Suprapubic skin (tissue), 4 donors: ENCODE data around the gene CSNK2A2. TPM values are rescaled to one million over a fixed set of nuclear protein-coding genes. Genes with fewer than 3 reads are reported as not detected.

Experiments
- DNase-seq, 2 donors: peaks; one replicate each; pipeline ENCODE4 v3.0.0-alpha.2; 2019; ENCODE audit warnings: low spot score in 2 of 2
- H3K27ac ChIP-seq: fragments of 200-600 bp; sonication (generic); one replicate; pipeline ENCODE4 v1.5.1; 2019
- H3K27me3 ChIP-seq: fragments of 200-600 bp; sonication (generic); one replicate; pipeline ENCODE4 v1.5.1; 2019
- H3K36me3 ChIP-seq: fragments of 200-600 bp; sonication (generic); one replicate; pipeline ENCODE4 v1.5.1; 2019
- H3K4me1 ChIP-seq: fragments of 200-600 bp; sonication (generic); one replicate; pipeline ENCODE4 v1.5.1; 2019
- H3K4me3 ChIP-seq: fragments of 200-600 bp; sonication (generic); one replicate; pipeline ENCODE4 v1.5.1; 2019; ENCODE audit warnings: mild to moderate bottlenecking
- H3K9me3 ChIP-seq: fragments of 200-600 bp; sonication (generic); one replicate; pipeline ENCODE4 v1.5.1; 2019
- EP300 ChIP-seq: sonication (generic); formaldehyde crosslinking; IDR thresholded peaks from one replicate; pipeline ENCODE4 v1.6.1; 2017; ENCODE audit warnings: antibody characterized with exemption
- POLR2A ChIP-seq, 2 donors: fragments of 450-650 bp; IDR thresholded peaks; one replicate each; pipeline ENCODE4 v1.6.1; 2017; ENCODE audit warnings: antibody characterized with exemption in 2 of 2, mild to moderate bottlenecking in 2 of 2, moderate library complexity in 2 of 2
- POLR2AphosphoS5 ChIP-seq, 3 donors: sonication (generic); formaldehyde crosslinking; IDR thresholded peaks; one replicate each; pipeline ENCODE4 v1.6.1; 2017; ENCODE audit warnings: antibody characterized with exemption in 3 of 3
- WGBS: methylation state at CpG from one replicate; pipeline ENCODE4 v1.1.5; 2018; 5-methylcytosine and 5-hydroxymethylcytosine counted together
- total RNA-seq, 4 donors: library from RNA; depleted of rRNA; stranded (reverse); fragments of >200 nt; gene quantifications; one replicate each; pipeline ENCODE4 v1.1.0, GENCODE V29; 2016
- TF ChIP-seq, protein P1 (sequence below), 2 donors: fragments of 200-600 bp in 1 of 2; fragments of 450-650 bp in 1 of 2; sonication (generic) in 1 of 2; IDR thresholded peaks; one replicate each; pipeline ENCODE4 v1.5.1; 2016 to 2019; ENCODE audit warnings: antibody characterized with exemption in 2 of 2, mild to moderate bottlenecking in 1 of 2, moderate library complexity in 1 of 2

The CSNK2A2 gene
- total RNA-seq, 4 donors from 2014 or later = 53.3 to 112 (median 70.0) TPM

- Histone ChIP-seq H3K4me3 (peak overlapping the region; percentile 80), H3K4me1 (peaks cover 21% of the 10 kb centered on the region), H3K27me3 (no peaks in the 10 kb centered on the region), H3K27ac (peak overlapping the region; percentile 30), H3K36me3 (peaks cover 23% of the 10 kb centered on the region), H3K9me3 (no peaks in the 10 kb centered on the region)
- TF ChIP-seq EP300 (no peak), POLR2A (IDR thresholded peaks at IDR 0.05) (no peak), POLR2AphosphoS5 (IDR thresholded peaks at IDR 0.05) (no peak)
- TF ChIP-seq, protein P1, sequence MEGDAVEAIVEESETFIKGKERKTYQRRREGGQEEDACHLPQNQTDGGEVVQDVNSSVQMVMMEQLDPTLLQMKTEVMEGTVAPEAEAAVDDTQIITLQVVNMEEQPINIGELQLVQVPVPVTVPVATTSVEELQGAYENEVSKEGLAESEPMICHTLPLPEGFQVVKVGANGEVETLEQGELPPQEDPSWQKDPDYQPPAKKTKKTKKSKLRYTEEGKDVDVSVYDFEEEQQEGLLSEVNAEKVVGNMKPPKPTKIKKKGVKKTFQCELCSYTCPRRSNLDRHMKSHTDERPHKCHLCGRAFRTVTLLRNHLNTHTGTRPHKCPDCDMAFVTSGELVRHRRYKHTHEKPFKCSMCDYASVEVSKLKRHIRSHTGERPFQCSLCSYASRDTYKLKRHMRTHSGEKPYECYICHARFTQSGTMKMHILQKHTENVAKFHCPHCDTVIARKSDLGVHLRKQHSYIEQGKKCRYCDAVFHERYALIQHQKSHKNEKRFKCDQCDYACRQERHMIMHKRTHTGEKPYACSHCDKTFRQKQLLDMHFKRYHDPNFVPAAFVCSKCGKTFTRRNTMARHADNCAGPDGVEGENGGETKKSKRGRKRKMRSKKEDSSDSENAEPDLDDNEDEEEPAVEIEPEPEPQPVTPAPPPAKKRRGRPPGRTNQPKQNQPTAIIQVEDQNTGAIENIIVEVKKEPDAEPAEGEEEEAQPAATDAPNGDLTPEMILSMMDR (IDR thresholded peaks at IDR 0.05) = no peak
- DNase-seq = no peak
- WGBS = under 1% methylated on average over 17 of the region's 97 CpGs
Measured at GRCh38 chr16:58197314-58198012, 443 bp downstream of the CSNK2A2 start.

GRCh38 chr16:58196898-58197313, 1.0 kb downstream of the CSNK2A2 start:
- Histone ChIP-seq H3K36me3 (peaks cover 28% of the 10 kb centered on the region), H3K27me3 (no peaks in the 10 kb centered on the region), H3K9me3 (no peaks in the 10 kb centered on the region), H3K27ac (peak overlapping the region; percentile 30), H3K4me1 (peaks cover 21% of the 10 kb centered on the region), H3K4me3 (peak overlapping the region; percentile 80)
- 5% methylated on average over 11 of the region's 11 CpGs for WGBS
- no peak for DNase-seq
- no peak for TF ChIP-seq POLR2AphosphoS5 (IDR thresholded peaks at IDR 0.05)
- no peak for TF ChIP-seq EP300
- no peak for TF ChIP-seq POLR2A (IDR thresholded peaks at IDR 0.05)
- TF ChIP-seq, protein P1 (IDR thresholded peaks at IDR 0.05) = no peak

- DNase-seq = no peak
Measured at GRCh38 chr16:58195771-58196170, 2.1 kb downstream of the CSNK2A2 start.

DNA sequence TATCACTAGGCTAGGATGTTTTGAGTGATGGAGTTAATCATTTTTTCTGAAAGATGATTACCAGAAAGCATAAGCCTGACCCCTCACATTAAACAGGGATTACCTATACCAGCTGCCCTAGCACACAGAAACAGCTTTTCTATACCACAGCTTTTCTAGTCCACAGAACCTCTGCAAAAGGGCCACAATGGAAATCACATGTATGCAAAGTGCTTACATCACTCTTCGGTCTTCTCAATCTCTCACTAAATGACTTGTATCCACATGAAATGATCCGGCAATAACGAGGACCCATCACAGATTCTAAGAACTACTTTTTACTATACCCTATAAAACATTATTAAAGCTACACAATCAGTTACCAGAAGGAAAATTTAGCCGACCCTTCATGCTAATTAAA, 2.6 kb downstream of the CSNK2A2 start:
- Histone ChIP-seq H3K9me3 (no peaks in the 10 kb centered on the region), H3K4me1 (peaks cover 21% of the 10 kb centered on the region), H3K27me3 (no peaks in the 10 kb centered on the region), H3K36me3 (peaks cover 43% of the 10 kb centered on the region), H3K27ac (no peak overlapping the region), H3K4me3 (no peak overlapping the region)
- TF ChIP-seq POLR2A (IDR thresholded peaks at IDR 0.05) = no peak
- TF ChIP-seq EP300 = no peak
- no peak for TF ChIP-seq POLR2AphosphoS5 (IDR thresholded peaks at IDR 0.05)
- TF ChIP-seq, protein P1 (IDR thresholded peaks at IDR 0.05) = no peak
- no peak for DNase-seq
- WGBS = 85% methylated on average over 4 of the region's 4 CpGs

More at GRCh38 chr16:58195771-58196170, 2.1 kb downstream of the CSNK2A2 start:
- peaks cover 40% of the 10 kb centered on the region for H3K36me3 ChIP-seq
- TF ChIP-seq, protein P1 (IDR thresholded peaks at IDR 0.05) = no peak
- no peaks in the 10 kb centered on the region for H3K27me3 ChIP-seq
- WGBS = 91% methylated on average over 3 of the region's 3 CpGs
- H3K4me1 ChIP-seq = peaks cover 21% of the 10 kb centered on the region
- no peak overlapping the region for H3K4me3 ChIP-seq
- no peak overlapping the region for H3K27ac ChIP-seq
- H3K9me3 ChIP-seq = no peaks in the 10 kb centered on the region

- peaks cover 45% of the 10 kb centered on the region for H3K36me3 ChIP-seq
- H3K9me3 ChIP-seq = no peaks in the 10 kb centered on the region
- no peak overlapping the region for H3K27ac ChIP-seq
- peaks cover 21% of the 10 kb centered on the region for H3K4me1 ChIP-seq
- TF ChIP-seq, protein P1 (IDR thresholded peaks at IDR 0.05) = no peak
- TF ChIP-seq EP300 (no peak), POLR2AphosphoS5 (IDR thresholded peaks at IDR 0.05) (no peak), POLR2A (IDR thresholded peaks at IDR 0.05) (no peak)
- H3K4me3 ChIP-seq = no peak overlapping the region
- no peaks in the 10 kb centered on the region for H3K27me3 ChIP-seq
- DNase-seq = no peak
- WGBS = 84% methylated on average over 3 of the region's 3 CpGs
Measured at GRCh38 chr16:58194790-58195189, 3.1 kb downstream of the CSNK2A2 start.
